CD4-positive, alpha-beta T cell treated with Interleukin-2 at 100 ng/mL for 4 hours (primary cell): Measurements from ENCODE around the gene HSP90B1.

Experiments
- DNase-seq: peaks from one replicate; pipeline ENCODE4 v3.0.0-alpha.2; 2020; ENCODE audit warnings: low spot score

The HSP90B1 gene

GRCh38 chr12:103929784-103930033, 501 bp upstream of the HSP90B1 start:
- no peak for DNase-seq

DNA sequence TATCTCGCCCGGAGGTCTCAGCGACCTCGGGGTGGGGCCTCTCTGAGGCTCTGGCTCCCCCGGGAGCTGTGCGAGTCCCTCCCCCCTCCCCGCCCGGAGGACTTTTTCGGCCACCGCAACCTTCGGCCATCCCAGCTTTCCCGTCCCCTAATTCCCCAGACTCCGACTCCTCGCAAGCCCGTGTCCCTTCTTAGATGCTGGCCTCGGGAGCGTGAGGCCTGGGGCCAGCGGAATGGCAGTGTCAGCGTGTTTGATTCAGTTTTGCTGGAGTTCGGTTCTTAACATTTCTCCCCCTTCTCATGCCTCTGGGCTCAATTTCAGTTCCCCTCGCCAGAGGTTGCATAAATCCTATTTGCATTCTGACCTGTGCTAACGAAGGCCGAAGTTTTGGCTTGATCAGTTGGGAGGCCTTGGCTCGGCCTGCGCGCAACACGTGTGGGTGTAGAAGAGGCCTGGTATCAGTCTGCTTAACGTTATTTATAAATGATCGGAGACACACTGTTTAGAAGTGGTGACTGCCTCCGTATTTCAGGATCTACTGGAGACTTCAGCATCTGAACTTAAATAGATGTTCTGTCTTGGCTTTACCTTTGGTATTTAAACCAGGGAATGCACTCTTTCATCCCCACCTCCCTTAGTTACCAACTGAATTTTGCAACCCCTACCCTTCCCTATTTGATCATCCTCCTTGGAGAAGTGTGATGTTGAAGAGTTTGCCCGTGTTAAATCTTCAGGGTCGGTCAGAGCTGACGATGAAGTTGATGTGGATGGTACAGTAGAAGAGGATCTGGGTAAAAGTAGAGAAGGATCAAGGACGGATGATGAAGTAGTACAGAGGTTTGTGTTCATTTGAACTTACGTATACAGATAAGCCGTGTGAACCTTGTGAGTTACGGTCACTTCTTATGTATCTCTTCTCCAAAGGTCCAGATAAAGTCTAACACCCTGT, 851 bp downstream of the HSP90B1 start:
- peak; percentile 14 for DNase-seq

DNA sequence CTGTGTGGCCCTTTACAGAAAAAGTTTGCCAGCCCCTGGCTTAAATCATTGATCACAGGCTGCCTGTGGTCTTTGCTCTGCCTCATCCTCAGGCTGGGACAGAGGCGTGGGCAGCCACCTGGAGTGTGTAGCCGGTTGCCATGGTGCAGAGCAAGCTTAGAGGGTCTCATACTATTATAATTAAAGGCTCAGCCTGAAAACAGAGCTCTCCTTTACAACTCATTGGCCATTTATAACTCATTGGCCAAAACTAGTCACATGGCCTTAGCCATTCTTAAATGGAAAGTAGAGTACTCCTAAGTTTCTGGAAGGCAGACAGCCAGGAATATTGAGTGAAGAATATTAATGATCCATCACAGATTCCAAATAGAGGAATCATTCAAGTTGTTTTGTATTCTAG, 3.0 kb downstream of the HSP90B1 start:
- no peak for DNase-seq

DNA sequence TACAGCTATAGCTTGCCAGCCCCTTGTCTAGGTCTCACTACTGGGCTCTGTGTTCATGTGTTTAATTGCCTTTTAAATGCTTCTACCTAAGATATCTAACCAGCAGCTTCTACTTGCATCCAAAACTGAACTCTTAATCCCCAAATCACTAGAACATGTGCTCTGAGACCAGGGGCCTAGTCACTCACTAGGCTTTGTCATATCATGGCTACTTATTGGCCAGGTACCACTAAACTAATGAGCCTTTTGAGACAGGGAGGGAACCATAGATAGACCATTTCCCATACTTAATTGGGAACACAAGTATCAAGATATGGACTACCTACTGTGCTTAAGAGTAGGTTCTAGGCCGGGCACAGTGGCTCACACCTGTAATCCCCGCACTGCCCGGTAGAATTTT, 6.5 kb downstream of the HSP90B1 start:
- DNase-seq: no peak

DNA sequence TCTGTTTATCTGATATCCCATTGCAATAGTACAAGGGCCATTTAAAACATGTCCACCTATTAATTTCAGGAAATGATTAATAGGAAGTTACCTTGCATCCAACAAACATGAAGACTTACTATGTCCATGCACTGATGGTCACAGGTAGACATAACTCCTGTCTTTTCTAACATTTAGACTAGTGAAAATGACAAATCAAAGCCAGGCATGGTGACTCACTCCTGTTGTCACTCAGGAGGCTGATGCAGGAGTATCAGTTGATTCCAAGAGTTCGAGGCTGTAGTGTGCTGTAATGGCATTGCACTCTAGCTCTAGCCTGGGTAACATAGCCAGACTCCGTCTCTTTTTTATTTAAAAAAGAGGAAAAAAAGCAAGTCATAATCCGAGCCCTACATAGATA, 14.8 kb downstream of the HSP90B1 start:
- DNase-seq: no peak

DNA sequence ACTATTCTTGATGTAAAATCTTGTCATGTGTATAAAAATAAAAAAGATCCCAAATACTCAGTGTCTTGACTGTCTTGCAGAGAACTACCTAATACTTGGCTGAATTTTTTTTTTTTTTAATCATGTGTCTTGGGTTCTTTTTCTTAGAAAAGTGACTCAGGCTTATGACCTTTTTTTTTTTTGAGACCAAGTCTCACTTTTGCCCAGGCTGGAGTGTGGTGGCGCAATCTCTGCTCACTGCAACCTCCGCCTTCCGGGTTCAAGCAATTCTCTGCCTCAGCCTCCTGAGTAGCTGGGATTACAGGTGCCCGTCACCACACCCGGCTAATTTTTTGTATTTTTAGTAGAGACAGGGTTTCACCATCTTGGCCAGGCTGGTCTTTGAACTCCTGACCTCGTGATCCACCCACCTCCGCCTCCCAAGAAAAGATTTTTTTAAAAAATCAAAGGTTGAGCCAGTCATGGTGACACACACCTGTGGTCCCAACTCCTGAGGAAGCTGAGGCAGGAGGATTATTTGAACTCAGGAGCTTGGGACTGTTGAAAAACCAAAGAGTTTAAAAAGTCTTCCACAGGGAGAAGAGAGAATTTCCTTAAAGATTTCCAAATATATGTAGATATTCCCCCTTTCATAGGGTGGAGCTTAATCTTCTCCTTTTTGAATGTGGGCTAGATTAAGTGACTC, 17.8 kb downstream of the HSP90B1 start:
- DNase-seq: no peak

GRCh38 chr12:103948746-103949406, 18.7 kb downstream of the HSP90B1 start:
- DNase-seq: no peak

DNA sequence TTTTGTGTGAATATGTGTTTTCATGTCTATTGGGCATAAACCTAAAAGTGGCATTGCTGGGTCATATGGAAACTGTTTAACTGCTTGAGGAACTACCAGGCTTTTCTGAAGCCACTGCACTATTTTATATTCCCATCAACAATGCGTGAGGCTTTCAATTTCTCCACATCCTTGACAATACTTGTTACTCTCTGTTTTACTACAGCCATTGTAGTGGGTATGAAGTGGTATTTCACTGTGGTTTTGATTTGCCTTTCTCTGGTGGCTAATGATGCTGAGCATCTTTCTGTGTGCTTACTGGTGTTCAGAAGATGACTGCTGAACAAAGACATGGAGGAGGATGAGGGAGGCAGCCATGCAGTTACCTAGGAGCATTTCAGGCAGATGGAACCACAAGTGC, 22.3 kb downstream of the HSP90B1 start:
- DNase-seq: no peak

GRCh38 chr12:103955811-103956508, 25.8 kb downstream of the HSP90B1 start:
- DNase-seq: no peak

DNA sequence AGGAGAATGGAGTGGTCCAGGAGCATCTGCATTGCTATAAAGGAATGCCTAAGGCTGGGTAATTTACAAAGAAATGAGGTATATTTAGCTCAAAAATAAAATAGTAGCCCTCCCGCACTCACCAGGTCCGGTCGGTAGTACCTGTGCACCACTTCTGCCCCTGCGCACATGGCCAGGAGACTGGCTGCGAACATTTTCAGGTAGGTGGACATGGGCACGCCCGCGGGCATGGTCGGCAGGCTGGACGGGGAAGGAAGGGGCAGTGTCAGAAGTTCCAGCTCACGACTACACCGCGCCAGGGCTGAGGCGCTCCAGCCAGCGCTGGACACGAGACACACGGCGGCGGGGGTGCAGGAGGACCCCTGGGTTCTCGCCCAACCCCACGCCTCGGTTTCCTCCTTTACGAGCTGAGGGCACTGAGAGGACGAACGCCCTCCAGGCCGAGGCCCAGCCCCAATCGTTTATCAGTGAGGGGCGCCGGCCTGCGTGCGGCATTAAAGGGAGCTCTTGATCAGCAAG, 26.4 kb downstream of the HSP90B1 start:
- no peak for DNase-seq

GRCh38 chr12:103957865-103958388, 27.7 kb downstream of the HSP90B1 start:
- no peak for DNase-seq

DNA sequence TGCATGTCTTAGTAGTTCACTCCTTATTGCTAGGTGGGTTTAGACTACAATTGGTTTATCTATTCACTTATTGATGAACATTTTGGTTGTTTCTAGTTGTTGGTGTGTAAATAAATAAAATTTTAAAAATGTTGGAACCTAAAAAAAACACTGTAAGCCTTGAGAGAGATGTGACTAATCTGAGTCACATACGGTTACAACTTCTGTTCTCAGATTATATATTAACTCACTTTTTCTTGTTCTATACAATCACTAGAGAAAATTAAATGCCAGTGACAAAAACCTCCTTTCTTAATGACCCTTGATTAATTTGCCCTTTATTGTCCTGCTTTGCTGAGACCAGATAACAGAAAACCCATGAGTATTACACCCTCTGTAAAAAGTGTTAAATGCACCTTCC, 28.4 kb downstream of the HSP90B1 start:
- no peak for DNase-seq

GRCh38 chr12:103960616-103961227, 30.5 kb downstream of the HSP90B1 start:
- DNase-seq: no peak

GRCh38 chr12:103962493-103962892, 32.3 kb downstream of the HSP90B1 start:
- no peak for DNase-seq

DNA sequence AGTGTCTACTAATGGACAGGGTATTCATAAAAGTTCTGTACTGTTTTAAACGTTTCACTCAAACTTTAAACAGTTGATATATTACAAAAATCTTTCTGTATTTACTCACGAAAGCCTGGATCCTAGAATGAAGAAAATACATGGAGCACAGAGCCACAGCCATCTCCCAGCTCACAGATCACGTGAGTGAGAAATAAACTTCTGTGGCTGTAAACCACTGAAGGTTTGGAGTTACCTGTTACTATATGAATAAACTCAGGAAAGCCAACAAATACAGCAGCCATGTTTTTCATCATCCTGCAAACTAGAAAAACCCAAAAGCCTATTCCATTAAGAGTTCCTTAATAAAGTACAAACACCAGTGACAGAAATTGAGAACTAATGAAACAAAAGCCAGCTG, 34.6 kb downstream of the HSP90B1 start:
- no peak for DNase-seq

DNA sequence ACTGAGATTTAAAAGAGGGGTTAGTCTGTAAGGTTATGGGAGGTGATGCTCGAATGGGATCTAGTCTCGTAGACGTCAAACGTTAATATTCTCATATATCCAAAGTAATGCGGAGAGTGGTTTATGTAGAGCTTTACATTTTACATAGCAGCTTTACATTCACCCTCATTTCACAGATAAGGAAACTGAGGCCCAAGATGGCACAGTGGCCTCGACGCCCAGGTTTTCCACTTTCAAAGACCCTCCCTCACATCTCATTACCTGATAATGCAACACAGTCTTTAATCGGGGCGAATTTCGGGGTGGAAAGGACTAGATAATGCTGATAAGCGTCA, 35.0 kb downstream of the HSP90B1 start:
- no peak for DNase-seq

- DNase-seq: peak; percentile 98
These were observed 35.6 kb downstream of the HSP90B1 start, which contains the start of gene TDG for GRCh38 chr12:103965590-103966504. Gene TDG (plus strand): TSS chr12:103965872. CDS start chr12:103966038, 166 bp downstream.

DNA sequence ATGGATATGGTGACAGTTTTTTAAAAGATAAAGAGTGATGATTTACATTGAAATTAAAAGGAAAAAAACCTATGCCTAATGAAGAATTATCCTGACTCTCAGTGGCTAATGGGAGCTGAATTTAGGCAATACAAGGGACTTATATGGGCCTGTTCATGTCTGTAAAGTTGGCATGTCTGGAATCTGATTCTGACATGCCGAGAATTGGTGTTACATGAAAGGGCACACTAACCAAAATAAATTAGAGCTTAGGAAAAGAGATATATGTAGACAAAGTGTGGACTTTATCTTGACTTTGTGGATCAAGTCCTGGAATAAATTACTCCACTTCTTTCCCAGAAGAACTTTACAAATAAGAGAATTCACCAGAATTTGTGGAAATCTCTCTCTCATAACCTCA, 36.5 kb downstream of the HSP90B1 start:
- DNase-seq: no peak

- DNase-seq: no peak
These were observed 39.2 kb downstream of the HSP90B1 start for GRCh38 chr12:103969391-103969790.

GRCh38 chr12:103973909-103974308, 43.7 kb downstream of the HSP90B1 start:
- no peak for DNase-seq
